GM23338 (cell line): ENCODE results near the gene ATP6V1E1. TPM values are rescaled to one million over a fixed set of nuclear protein-coding genes. Genes with fewer than 3 reads are reported as not detected.
"Not testable (repeated sequence)": the region's sequence is repeated elsewhere in the genome, so short reads cannot be mapped to it uniquely, and the experiment has no call there.

Source experiments
- ATAC-seq: fragments of 200-7000 bp; cut with Tn5 transposase; 3 replicates; pipeline ENCODE4 v1.9.1; 2020
- DNase-seq: peaks from one replicate; pipeline ENCODE4 v3.0.0-alpha.2; 2015; ENCODE audit warnings: low spot score
- H2AFZ ChIP-seq: fragments of 200-600 bp; sonication (generic); 2 replicates; pipeline ENCODE4 v1.8.0; 2016; ENCODE audit warnings: antibody characterized with exemption, mild to moderate bottlenecking, moderate library complexity
- H3F3A ChIP-seq: fragments of 200-600 bp; sonication (generic); replicated peaks from 2 replicates; pipeline ENCODE4 v1.8.0; 2017; ENCODE audit warnings: antibody characterized with exemption, mixed run types, low read depth
- H3K27ac ChIP-seq: fragments of 200-600 bp; sonication (generic); 2 replicates; pipeline ENCODE4 v1.6.1; 2016; ENCODE audit warnings: low read depth
- H3K27me3 ChIP-seq: fragments of 200-600 bp; sonication (generic); 2 replicates; pipeline ENCODE4 v1.8.0; 2016; ENCODE audit warnings: mild to moderate bottlenecking, mixed run types, moderate library complexity; ENCODE audit not compliant: insufficient read depth
- H3K36me3 ChIP-seq: fragments of 200-600 bp; sonication (generic); 2 replicates; pipeline ENCODE4 v1.8.0; 2016; ENCODE audit warnings: mild to moderate bottlenecking; ENCODE audit not compliant: insufficient read depth
- H3K4me1 ChIP-seq: fragments of 200-600 bp; sonication (generic); 2 replicates; pipeline ENCODE4 v1.8.0; 2016; ENCODE audit warnings: mild to moderate bottlenecking, moderate library complexity; ENCODE audit not compliant: insufficient read depth
- H3K4me2 ChIP-seq: fragments of 200-600 bp; sonication (generic); 2 replicates; pipeline ENCODE4 v1.7.1; 2017; ENCODE audit warnings: mixed run types
- H3K4me3 ChIP-seq: fragments of 200-600 bp; sonication (generic); 2 replicates; pipeline ENCODE4 v1.6.1; 2016; ENCODE audit warnings: mixed run types
- H3K79me2 ChIP-seq: fragments of 200-600 bp; sonication (generic); replicated peaks from 2 replicates; pipeline ENCODE4 v1.8.0; 2017; ENCODE audit warnings: mild to moderate bottlenecking; ENCODE audit not compliant: insufficient read depth
- H3K9me2 ChIP-seq: fragments of 200-600 bp; sonication (generic); 2 replicates; pipeline ENCODE4 v1.8.0; 2017; ENCODE audit not compliant: insufficient read depth
- H4K20me1 ChIP-seq: fragments of 200-600 bp; sonication (generic); replicated peaks from 2 replicates; pipeline ENCODE4 v1.8.0; 2017; ENCODE audit warnings: mild to moderate bottlenecking; ENCODE audit not compliant: insufficient read depth
- H3K27ac Mint-ChIP-seq: 2 replicates; pipeline ENCODE4 v1.8.0; 2020; ENCODE audit warnings: inconsistent platforms, mild to moderate bottlenecking, moderate library complexity, mixed read lengths
- H3K27me3 Mint-ChIP-seq: 3 replicates; pipeline ENCODE4 v1.8.0; 2022; ENCODE audit warnings: low read depth, mild to moderate bottlenecking, moderate library complexity, mixed read lengths, inconsistent platforms; ENCODE audit not compliant: insufficient read depth, poor library complexity
- H3K36me3 Mint-ChIP-seq: 3 replicates; pipeline ENCODE4 v1.8.0; 2021; ENCODE audit warnings: low read depth, mild to moderate bottlenecking, inconsistent platforms, moderate library complexity, mixed read lengths
- H3K4me1 Mint-ChIP-seq: 3 replicates; pipeline ENCODE4 v1.8.0; 2020; ENCODE audit warnings: mild to moderate bottlenecking, inconsistent platforms, mixed read lengths
- H3K4me3 Mint-ChIP-seq: 3 replicates; pipeline ENCODE4 v1.8.0; 2021; ENCODE audit warnings: moderate library complexity, mild to moderate bottlenecking, inconsistent platforms, mixed read lengths
- H3K9me3 Mint-ChIP-seq: 3 replicates; pipeline ENCODE4 v1.8.0; 2020; ENCODE audit warnings: moderate library complexity, mild to moderate bottlenecking, inconsistent platforms, mixed read lengths
- CREB1 ChIP-seq: fragments of 250-450 bp; sonication (Bioruptor Pico); IDR thresholded peaks from 2 replicates; pipeline ENCODE4 v1.5.0; 2020; ENCODE audit warnings: low read depth, mild to moderate bottlenecking, moderate library complexity
- EZH2 ChIP-seq: fragments of 200-600 bp; sonication (generic); IDR thresholded peaks from one replicate; pipeline ENCODE4 v1.8.0; 2017; ENCODE audit warnings: antibody characterized with exemption, mild to moderate bottlenecking, low read depth; ENCODE audit not compliant: unreplicated experiment
- JUNB ChIP-seq: IDR thresholded peaks from one replicate; pipeline ENCODE4 v1.6.1; 2016; ENCODE audit warnings: antibody characterized with exemption; ENCODE audit not compliant: unreplicated experiment
- NANOG ChIP-seq: IDR thresholded peaks from 2 replicates; pipeline ENCODE4 v1.6.1; 2016; ENCODE audit warnings: antibody characterized with exemption, borderline replicate concordance
- STAT1 ChIP-seq: IDR thresholded peaks from one replicate; pipeline ENCODE4 v1.6.1; 2016; ENCODE audit warnings: antibody characterized with exemption; ENCODE audit not compliant: unreplicated experiment
- ZNF331 ChIP-seq: fragments of 250-450 bp; sonication (Bioruptor Pico); IDR thresholded peaks from 2 replicates; pipeline ENCODE4 v1.5.0; 2020; ENCODE audit warnings: low read depth, mild to moderate bottlenecking, moderate library complexity
- polyA plus RNA-seq: library from polyadenylated mRNA; unstranded; fragments of >200 nt; fragmentation: Nextera tagmentation; extraction: Ambion mirVana; gene quantifications from 2 replicates; pipeline ENCODE4 v1.2.1, GENCODE V29; 2016
- total RNA-seq: library from RNA; depleted of rRNA; stranded (reverse); fragments of >200 nt; shearing (Covaris generic); gene quantifications from 2 replicates; pipeline ENCODE4 v1.2.3, GENCODE V29; 2014
- TF ChIP-seq, protein P1 (sequence below), 2 experiments: fragments of 200-600 bp in 1 of 2; sonication (generic) in 1 of 2; conservative IDR thresholded peaks; 2 replicates each; pipeline versions ENCODE4 v1.5.1 to v1.6.1; 2016 to 2017; ENCODE audit warnings: antibody characterized with exemption in 2 of 2, low read depth in 2 of 2, mild to moderate bottlenecking in 2 of 2, moderate library complexity in 1 of 2
- TF ChIP-seq, protein P2 (sequence below): IDR thresholded peaks from one replicate; pipeline ENCODE4 v1.6.1; 2018; ENCODE audit warnings: antibody characterized with exemption; ENCODE audit not compliant: unreplicated experiment

Gene ATP6V1E1
- total and polyA plus RNA-seq, 2 experiments from 2014 or later, result 74.5 to 81.7 TPM

DNA sequence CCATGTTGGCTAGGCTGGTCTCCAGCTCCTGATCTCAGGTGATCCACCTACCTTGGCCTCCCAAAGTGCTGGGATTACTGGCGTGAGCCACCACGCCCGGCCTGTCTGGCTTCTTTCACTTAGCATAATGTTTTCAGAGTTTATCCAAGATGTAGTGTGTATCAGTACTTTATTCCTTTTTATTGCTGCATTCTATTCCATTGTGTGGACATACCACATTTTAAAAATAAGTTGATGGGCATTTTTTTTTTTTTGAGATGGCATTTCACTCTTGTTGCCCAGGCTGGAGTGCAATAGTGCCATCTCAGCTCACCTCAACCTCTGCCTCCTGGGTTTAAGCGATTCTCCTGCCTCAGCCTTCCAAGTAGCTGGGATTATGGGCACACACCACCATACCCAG is 13.8 kb upstream of the ATP6V1E1 start:
- H3K79me2 ChIP-seq, result peaks cover 35% of the 10 kb centered on the region
- H3K27me3 ChIP-seq, ATAC-seq, H3K4me3 ChIP-seq, H3K4me2 ChIP-seq, H3K27ac Mint-ChIP-seq, H3K4me3 Mint-ChIP-seq, H3K9me3 Mint-ChIP-seq, H4K20me1 ChIP-seq, H3K9me2 ChIP-seq, H3K27ac ChIP-seq, H3K4me1 ChIP-seq, H3K27me3 Mint-ChIP-seq, H2AFZ ChIP-seq, DNase-seq, H3K4me1 Mint-ChIP-seq, H3K36me3 ChIP-seq: not testable (repeated sequence)
- peaks cover 26% of the 10 kb centered on the region for H3K36me3 Mint-ChIP-seq
- H3F3A ChIP-seq, result peaks cover 17% of the 10 kb centered on the region

DNA sequence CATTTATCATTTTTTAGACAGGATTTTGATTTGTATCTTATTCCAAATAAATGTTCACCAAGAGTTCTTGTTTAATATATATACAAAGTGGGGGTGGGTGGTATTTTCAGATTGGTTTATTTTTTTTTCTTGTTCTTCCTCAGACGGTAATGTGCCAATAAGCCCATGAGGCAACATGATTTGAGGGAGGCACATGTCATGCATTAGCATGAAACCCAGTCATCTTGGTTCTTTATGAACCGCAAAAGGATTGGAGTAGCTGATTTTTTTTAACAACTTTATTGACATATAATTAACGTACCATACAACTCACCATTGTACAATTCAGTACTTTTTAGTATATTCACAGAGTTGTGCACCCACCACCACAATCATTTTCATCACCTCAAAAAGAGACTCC is 12.7 kb upstream of the ATP6V1E1 start:
- Mint-ChIP-seq H3K4me3 (peak overlapping the region; percentile 21; the same call in 1 of the 3 replicates), H3K4me1 (peaks cover 5% of the 10 kb centered on the region), H3K27me3 (peaks cover 4% of the 10 kb centered on the region), H3K36me3 (peaks cover 26% of the 10 kb centered on the region), H3K9me3 (peaks cover 5% of the 10 kb centered on the region; the same call in 1 of the 3 replicates), H3K27ac (no peak overlapping the region)
- H3K4me2 ChIP-seq, result no peak overlapping the region
- H3K79me2 ChIP-seq, result peaks cover 31% of the 10 kb centered on the region
- H2AFZ ChIP-seq, result no peak overlapping the region
- no peak overlapping the region for H3K27ac ChIP-seq
- no peaks in the 10 kb centered on the region for H3K27me3 ChIP-seq
- TF ChIP-seq STAT1, result no peak
- TF ChIP-seq CREB1, result no peak
- TF ChIP-seq EZH2, result no peak
- no peak for TF ChIP-seq JUNB
- TF ChIP-seq NANOG, result no peak
- no peak for TF ChIP-seq ZNF331
- TF ChIP-seq, protein P1, sequence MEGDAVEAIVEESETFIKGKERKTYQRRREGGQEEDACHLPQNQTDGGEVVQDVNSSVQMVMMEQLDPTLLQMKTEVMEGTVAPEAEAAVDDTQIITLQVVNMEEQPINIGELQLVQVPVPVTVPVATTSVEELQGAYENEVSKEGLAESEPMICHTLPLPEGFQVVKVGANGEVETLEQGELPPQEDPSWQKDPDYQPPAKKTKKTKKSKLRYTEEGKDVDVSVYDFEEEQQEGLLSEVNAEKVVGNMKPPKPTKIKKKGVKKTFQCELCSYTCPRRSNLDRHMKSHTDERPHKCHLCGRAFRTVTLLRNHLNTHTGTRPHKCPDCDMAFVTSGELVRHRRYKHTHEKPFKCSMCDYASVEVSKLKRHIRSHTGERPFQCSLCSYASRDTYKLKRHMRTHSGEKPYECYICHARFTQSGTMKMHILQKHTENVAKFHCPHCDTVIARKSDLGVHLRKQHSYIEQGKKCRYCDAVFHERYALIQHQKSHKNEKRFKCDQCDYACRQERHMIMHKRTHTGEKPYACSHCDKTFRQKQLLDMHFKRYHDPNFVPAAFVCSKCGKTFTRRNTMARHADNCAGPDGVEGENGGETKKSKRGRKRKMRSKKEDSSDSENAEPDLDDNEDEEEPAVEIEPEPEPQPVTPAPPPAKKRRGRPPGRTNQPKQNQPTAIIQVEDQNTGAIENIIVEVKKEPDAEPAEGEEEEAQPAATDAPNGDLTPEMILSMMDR (conservative IDR thresholded peaks at IDR 0.05; ENCODE audit: low read depth in 2 of 2), result no peak
- peaks cover 3% of the 10 kb centered on the region; the same call in 1 of the 2 replicates for H4K20me1 ChIP-seq
- peaks cover 18% of the 10 kb centered on the region for H3F3A ChIP-seq
- no peak overlapping the region for H3K4me3 ChIP-seq
- no peaks in the 10 kb centered on the region for H3K9me2 ChIP-seq
- 0 out of 2 replicates have a peak, but pooled peaks cover 5% of the 10 kb centered on the region for H3K36me3 ChIP-seq
- no peak for DNase-seq
- no peak for ATAC-seq
- peaks cover 4% of the 10 kb centered on the region for H3K4me1 ChIP-seq

DNA sequence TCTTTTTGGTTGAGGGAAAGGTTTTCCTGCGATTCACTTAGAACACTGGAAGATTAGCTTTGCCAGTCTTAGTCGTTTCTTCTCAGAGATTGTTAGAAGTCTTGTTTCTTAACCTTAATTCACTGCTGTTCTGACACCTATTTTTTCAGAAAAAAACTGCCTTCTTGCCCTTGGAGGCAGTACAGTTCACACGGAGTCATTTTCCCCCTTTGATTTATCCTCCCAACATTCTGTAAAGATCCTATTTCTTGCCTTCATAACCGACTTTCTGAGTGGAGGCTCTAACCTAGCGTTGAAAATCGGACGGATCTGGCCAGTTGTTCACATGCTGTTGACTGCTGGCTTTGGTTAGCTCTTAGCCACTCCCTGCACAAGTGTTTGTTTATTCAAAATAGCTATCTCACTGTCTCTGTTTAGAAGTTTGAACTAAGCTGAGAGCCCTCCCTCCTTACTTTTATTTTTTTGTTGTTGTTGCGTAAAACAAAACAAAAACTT is 10.7 kb upstream of the ATP6V1E1 start:
- Histone ChIP-seq H3K36me3 (0 out of 2 replicates have a peak, but pooled peaks cover 5% of the 10 kb centered on the region), H3K9me2 (no peaks in the 10 kb centered on the region), H3K4me2 (peak overlapping the region; percentile 85), H3K27ac (peak overlapping the region; percentile 98), H3K4me3 (peak overlapping the region; percentile 79), H3K79me2 (peaks cover 31% of the 10 kb centered on the region), H3K4me1 (peaks cover 4% of the 10 kb centered on the region), H4K20me1 (no peaks in the 10 kb centered on the region), H3F3A (peaks cover 13% of the 10 kb centered on the region; the same call in 1 of the 2 replicates), H3K27me3 (no peaks in the 10 kb centered on the region), H2AFZ (0 out of 2 replicates have a peak overlapping the region, but pooled peaks have one; percentile 8)
- TF ChIP-seq, protein P1 (conservative IDR thresholded peaks at IDR 0.05; ENCODE audit: low read depth in 2 of 2), result no peak
- no peak for TF ChIP-seq ZNF331
- TF ChIP-seq, protein P2, sequence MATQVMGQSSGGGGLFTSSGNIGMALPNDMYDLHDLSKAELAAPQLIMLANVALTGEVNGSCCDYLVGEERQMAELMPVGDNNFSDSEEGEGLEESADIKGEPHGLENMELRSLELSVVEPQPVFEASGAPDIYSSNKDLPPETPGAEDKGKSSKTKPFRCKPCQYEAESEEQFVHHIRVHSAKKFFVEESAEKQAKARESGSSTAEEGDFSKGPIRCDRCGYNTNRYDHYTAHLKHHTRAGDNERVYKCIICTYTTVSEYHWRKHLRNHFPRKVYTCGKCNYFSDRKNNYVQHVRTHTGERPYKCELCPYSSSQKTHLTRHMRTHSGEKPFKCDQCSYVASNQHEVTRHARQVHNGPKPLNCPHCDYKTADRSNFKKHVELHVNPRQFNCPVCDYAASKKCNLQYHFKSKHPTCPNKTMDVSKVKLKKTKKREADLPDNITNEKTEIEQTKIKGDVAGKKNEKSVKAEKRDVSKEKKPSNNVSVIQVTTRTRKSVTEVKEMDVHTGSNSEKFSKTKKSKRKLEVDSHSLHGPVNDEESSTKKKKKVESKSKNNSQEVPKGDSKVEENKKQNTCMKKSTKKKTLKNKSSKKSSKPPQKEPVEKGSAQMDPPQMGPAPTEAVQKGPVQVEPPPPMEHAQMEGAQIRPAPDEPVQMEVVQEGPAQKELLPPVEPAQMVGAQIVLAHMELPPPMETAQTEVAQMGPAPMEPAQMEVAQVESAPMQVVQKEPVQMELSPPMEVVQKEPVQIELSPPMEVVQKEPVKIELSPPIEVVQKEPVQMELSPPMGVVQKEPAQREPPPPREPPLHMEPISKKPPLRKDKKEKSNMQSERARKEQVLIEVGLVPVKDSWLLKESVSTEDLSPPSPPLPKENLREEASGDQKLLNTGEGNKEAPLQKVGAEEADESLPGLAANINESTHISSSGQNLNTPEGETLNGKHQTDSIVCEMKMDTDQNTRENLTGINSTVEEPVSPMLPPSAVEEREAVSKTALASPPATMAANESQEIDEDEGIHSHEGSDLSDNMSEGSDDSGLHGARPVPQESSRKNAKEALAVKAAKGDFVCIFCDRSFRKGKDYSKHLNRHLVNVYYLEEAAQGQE, result no peak
- Mint-ChIP-seq H3K27me3 (peaks cover 4% of the 10 kb centered on the region), H3K36me3 (peaks cover 26% of the 10 kb centered on the region), H3K27ac (peak overlapping the region; percentile 95), H3K9me3 (peaks cover 5% of the 10 kb centered on the region; the same call in 1 of the 3 replicates), H3K4me1 (peaks cover 5% of the 10 kb centered on the region), H3K4me3 (peak overlapping the region; percentile 95)
- ATAC-seq (peak; percentile 13), DNase-seq (peak; percentile 33)
